Gastrocnemius medialis (tissue), 4 donors: ENCODE results near the gene LPAR3. TPM values are rescaled to one million over a fixed set of nuclear protein-coding genes. Genes with fewer than 3 reads are reported as not detected.

Experiments
- ATAC-seq, 2 donors: fragments of 150-250 bp; one replicate each; pipeline ENCODE4 v1.9.1; 2016
- DNase-seq, 2 donors: peaks; one replicate each; pipeline ENCODE4 v3.0.0-alpha.2; 2019
- H3K27ac ChIP-seq, 4 donors: fragments of 200-600 bp; sonication (generic); 1 replicate in 1 of 4; 2 replicates in 3 of 4; pipeline ENCODE4 v1.5.1; 2016 to 2018; ENCODE audit warnings: mild to moderate bottlenecking in 2 of 4, moderate library complexity in 1 of 4
- H3K27me3 ChIP-seq, 3 donors: fragments of 200-600 bp; sonication (generic) in 2 of 3; 1 replicate in 1 of 3; 2 replicates in 2 of 3; pipeline versions ENCODE4 v1.5.1 to v1.6.0; 2016 to 2019; ENCODE audit warnings: mild to moderate bottlenecking in 1 of 3, moderate library complexity in 1 of 3
- H3K36me3 ChIP-seq, 2 donors: fragments of 200-600 bp; sonication (generic) in 1 of 2; one replicate each; pipeline ENCODE4 v1.5.1; 2017 to 2018
- H3K4me1 ChIP-seq, 2 donors: fragments of 200-600 bp; sonication (generic) in 1 of 2; one replicate each; pipeline ENCODE4 v1.5.1; 2016 to 2017; ENCODE audit warnings: mild to moderate bottlenecking in 2 of 2
- H3K4me3 ChIP-seq, 4 donors: fragments of 200-600 bp; sonication (generic) in 3 of 4; 1 replicate in 1 of 4; 2 replicates in 3 of 4; pipeline ENCODE4 v1.5.1; 2016 to 2019; ENCODE audit warnings: mild to moderate bottlenecking in 2 of 4
- H3K9me3 ChIP-seq, 3 donors: fragments of 200-600 bp; sonication (generic) in 2 of 3; 1 replicate in 1 of 3; 2 replicates in 2 of 3; pipeline ENCODE4 v1.5.1; 2016 to 2019
- CTCF ChIP-seq, 5 experiments: fragments of 450-650 bp in 3 of 5; fragments of 200-600 bp in 2 of 5; sonication (generic) in 2 of 5; IDR thresholded peaks in 4 of 5; conservative IDR thresholded peaks in 1 of 5; 1 replicate in 4 of 5; 2 replicates in 1 of 5; pipeline ENCODE4 v1.5.1; 2016 to 2019; ENCODE audit warnings: antibody characterized with exemption in 5 of 5, mild to moderate bottlenecking in 3 of 5, moderate library complexity in 3 of 5
- POLR2A ChIP-seq, 2 donors: fragments of 450-650 bp; IDR thresholded peaks; one replicate each; pipeline ENCODE4 v1.6.1; 2017; ENCODE audit warnings: antibody characterized with exemption in 2 of 2, mild to moderate bottlenecking in 2 of 2, moderate library complexity in 2 of 2
- in situ Hi-C, 4 donors: fragments of 200-750 bp; cut with MboI; loops; one replicate each; pipeline versions ENCODE4 v1.15.0 to v1.8.0; 2017; ENCODE audit warnings: low sequenced_read_pairs in 4 of 4
- intact Hi-C: fragments of 100-400 bp; cut with DNase I; formaldehyde crosslinking; loops from one replicate; pipeline ENCODE4 v1.15.1; 2023; ENCODE audit warnings: low total_unique reads
- total RNA-seq, 4 donors: library from RNA; depleted of rRNA; stranded (reverse); fragments of >200 nt; gene quantifications; one replicate each; pipeline versions ENCODE4 v1.1.0 to v1.2.3, GENCODE V29; 2016

LPAR3 gene
- total RNA-seq, 4 donors from 2014 or later: not detected

- no peaks in the 10 kb centered on the region for H3K36me3 ChIP-seq
- H3K27ac ChIP-seq: no peak overlapping the region
- TF ChIP-seq CTCF (IDR thresholded peaks at IDR 0.05 in 4 of 5, conservative IDR thresholded peaks at IDR 0.05 in 1 of 5) (no peak), POLR2A (IDR thresholded peaks at IDR 0.05) (no peak)
- H3K4me1 ChIP-seq: no peaks in the 10 kb centered on the region
- ATAC-seq: no peak
- intact Hi-C loops (no loop called here), in situ Hi-C loops (no loop called here)
- H3K4me3 ChIP-seq: no peak overlapping the region
- no peak for DNase-seq
- H3K27me3 ChIP-seq: no peaks in the 10 kb centered on the region
- H3K9me3 ChIP-seq: no peaks in the 10 kb centered on the region
Measured at GRCh38 chr1:84939151-84939550, 46.1 kb upstream of the LPAR3 start.

GRCh38 chr1:84936116-84936810, 43.3 kb upstream of the LPAR3 start:
- in situ Hi-C loops (no loop called here), intact Hi-C loops (no loop called here)
- no peaks in the 10 kb centered on the region for H3K36me3 ChIP-seq
- DNase-seq (peak in 1 of 2 donors; percentile 7), ATAC-seq (peak; percentile 69 to 72)
- no peaks in the 10 kb centered on the region for H3K27me3 ChIP-seq
- no peak for TF ChIP-seq POLR2A (IDR thresholded peaks at IDR 0.05)
- peak; percentile 59 to 90 (median 70) for TF ChIP-seq CTCF (IDR thresholded peaks at IDR 0.05 in 4 of 5, conservative IDR thresholded peaks at IDR 0.05 in 1 of 5)
- H3K4me3 ChIP-seq: peak overlapping the region in 1 of 4 donors; percentile 39
- H3K9me3 ChIP-seq: no peaks in the 10 kb centered on the region
- no peaks in the 10 kb centered on the region for H3K4me1 ChIP-seq
- H3K27ac ChIP-seq: no peak overlapping the region

GRCh38 chr1:84933011-84933611, 40.1 kb upstream of the LPAR3 start:
- TF ChIP-seq POLR2A (IDR thresholded peaks at IDR 0.05): no peak
- no peak for TF ChIP-seq CTCF (IDR thresholded peaks at IDR 0.05 in 4 of 5, conservative IDR thresholded peaks at IDR 0.05 in 1 of 5)
- Histone ChIP-seq H3K4me3 (no peak overlapping the region), H3K36me3 (no peaks in the 10 kb centered on the region), H3K9me3 (no peaks in the 10 kb centered on the region), H3K4me1 (no peaks in the 10 kb centered on the region), H3K27ac (no peak overlapping the region), H3K27me3 (no peaks in the 10 kb centered on the region)
- intact Hi-C loops (no loop called here), in situ Hi-C loops (no loop called here)
- DNase-seq (no peak), ATAC-seq (no peak)

- no peak overlapping the region for H3K4me3 ChIP-seq
- TF ChIP-seq POLR2A (IDR thresholded peaks at IDR 0.05) (no peak), CTCF (IDR thresholded peaks at IDR 0.05 in 4 of 5, conservative IDR thresholded peaks at IDR 0.05 in 1 of 5) (no peak)
- H3K4me1 ChIP-seq: no peaks in the 10 kb centered on the region
- DNase-seq: no peak
- no peak for ATAC-seq
- intact Hi-C loops: no loop called here
- no peak overlapping the region for H3K27ac ChIP-seq
- H3K36me3 ChIP-seq: no peaks in the 10 kb centered on the region
- in situ Hi-C loops: no loop called here
- no peaks in the 10 kb centered on the region for H3K27me3 ChIP-seq
- no peaks in the 10 kb centered on the region for H3K9me3 ChIP-seq
Measured at GRCh38 chr1:84930831-84931230, 37.8 kb upstream of the LPAR3 start.
